ENCODE measurements around the gene ATP13A3.
"Not testable (repeated sequence)": the region's sequence is repeated elsewhere in the genome, so short reads cannot be mapped to it uniquely, and the experiment has no call there.

The ATP13A3 gene

DNA sequence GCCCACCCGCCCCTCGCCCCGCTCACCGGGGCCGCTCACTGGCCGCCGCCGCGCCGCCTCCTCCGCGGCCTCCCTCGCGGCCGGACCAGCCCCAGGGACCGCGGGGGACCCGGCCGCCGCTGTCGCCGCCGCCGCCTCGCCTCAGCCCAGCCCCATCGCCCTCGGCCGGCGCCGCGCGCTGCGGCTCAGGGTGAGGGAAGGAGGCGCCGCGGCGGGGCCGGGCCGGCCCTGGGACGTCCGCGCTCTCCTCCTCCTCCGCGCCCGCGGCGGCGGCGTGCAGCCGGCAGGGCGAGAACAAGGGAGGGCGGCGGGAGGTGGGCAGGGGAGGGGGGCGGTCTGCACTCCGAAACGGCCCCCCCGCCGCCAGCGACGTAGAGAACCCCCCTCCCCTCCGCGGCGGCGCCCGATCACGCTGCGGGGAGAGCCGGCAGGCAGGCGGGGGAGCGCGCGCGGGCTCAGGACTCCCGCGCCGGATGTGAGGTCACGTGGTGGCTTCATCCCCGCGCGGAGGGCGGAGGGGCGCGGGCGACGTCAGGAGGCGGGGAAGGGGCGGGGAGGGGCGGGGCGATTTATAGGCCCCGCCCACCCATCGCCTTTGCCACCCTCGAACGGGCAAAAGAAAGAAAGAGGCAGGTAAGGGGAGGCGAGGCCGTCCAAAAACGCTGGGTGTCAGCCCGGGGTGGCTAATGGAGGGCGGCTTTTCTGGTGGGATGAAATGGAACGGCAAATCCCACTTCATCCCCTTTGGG lies at the start of gene ATP13A3:
TSS of gene ATP13A3 (minus strand) at position 463 of the 749 bp plus-strand sequence. CDS start 24,812 bp downstream, outside the sequence.
- no peak for DNase-seq

DNA sequence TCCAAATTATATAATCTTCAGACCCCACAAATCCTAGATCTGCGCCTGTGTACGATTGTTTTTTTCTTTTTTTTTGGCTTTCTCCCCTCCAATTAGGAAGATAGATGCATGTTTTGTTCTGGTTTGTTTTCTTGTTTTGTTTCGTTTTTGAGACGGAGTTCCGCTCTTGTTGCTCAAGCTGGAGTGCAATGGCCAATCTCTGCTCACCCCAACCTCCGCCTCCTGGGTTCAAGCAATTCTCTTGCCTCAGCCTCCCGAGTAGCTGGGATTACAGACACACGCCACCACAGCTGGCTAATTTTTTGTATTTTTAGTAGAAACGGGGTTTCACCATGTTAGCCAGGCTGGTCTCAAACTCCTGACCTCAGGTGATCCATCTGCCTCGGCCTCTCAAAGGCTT lies 48.4 kb upstream of the ATP13A3 start:
- not testable (repeated sequence) for DNase-seq

DNA sequence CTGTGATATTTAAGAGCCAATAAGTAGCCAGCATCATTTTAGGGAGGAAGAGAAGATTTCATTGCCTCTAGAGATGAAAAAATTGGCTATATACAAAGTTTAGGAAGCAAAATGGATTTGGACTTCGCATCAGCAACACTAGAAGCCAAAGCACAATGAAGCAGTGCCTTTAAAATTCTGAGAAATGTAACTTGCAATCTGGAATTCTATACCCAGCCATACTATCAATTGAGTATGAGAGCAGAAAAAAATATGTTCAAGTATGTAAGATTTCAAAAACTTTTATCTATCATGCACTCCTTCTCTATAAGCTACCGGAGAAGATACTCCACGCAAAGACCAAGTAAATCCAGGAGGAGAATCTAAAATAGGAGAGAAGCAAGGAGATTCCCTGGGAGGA lies 47.4 kb upstream of the ATP13A3 start:
- DNase-seq = no peak

DNA sequence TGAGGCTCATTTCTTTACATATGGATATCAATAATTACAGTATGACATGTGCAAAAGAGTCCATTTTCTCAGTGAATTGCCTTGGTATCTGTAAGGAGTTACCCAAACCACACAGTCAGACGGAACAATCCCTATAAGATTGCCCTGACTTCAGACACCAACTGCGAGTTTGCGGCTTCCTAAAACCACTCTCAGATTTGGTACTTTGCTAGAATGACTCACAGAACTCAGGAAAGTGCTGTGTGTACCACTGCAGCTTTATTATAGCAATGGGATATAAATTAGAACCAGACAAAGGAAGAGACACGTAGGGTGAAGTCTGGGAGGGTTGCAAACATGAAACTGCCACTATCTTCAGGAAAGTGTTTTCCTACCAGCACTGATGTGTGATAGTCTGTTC lies 45.8 kb upstream of the ATP13A3 start:
- DNase-seq = no peak

DNA sequence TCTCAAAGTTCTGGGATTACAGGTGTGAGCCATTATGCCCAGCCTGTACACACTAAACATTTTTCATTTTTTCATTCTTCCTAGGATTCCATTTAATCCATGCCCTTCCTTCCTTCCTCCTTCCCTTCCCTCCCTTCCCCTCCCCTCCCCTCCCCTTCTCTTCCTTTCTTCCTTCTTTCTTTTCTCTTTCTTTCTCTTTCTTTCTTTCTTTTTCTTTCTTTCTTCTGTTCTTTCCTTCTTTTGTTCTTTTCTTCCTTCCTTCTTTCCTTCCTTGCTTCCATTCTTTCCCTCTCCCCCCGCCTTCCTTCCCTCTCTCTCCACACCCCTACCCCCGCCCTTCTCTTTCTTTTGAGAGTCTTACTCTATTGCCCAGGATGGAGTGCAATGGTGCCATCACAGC lies 40.9 kb upstream of the ATP13A3 start:
- no peak for DNase-seq

DNA sequence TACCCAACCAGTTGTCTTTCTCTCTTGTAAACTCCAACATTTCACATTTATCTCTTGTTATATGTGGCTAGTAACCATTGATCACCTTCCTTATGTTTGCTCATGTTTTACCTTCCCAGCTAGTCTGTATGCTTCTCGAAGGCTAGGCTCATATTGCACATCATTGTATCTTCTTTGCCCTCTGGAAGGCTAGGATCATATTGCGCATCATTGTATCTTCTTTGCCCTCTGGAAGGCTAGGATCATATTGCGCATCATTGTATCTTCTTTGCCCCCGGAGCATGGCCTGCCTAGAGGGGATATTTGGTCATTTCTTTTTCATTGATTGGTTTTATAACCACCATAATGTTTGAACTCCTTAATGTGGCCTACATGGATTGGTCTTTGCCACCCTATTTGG lies 39.4 kb upstream of the ATP13A3 start:
- DNase-seq = no peak

DNA sequence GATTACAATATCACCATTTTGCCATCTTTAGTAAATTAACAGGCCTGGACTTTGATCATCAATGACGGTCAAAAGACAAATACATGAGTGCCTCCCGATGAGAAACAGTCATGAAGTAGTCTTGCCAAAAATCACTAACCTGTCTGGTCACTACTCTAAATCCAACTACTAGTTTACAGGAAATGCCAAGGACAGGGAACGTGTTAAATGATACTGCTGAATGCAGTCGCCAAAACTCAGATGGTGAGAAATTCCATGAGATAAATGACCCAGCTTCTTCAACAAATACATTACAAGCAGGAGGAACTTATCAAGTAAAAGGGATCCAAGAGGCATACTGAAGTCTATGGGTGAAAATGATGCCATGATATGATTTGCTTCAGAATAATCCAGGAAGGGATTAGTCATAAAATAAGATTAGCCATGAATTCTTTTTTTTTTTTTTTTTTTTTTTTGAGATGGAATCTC lies 35.8 kb upstream of the ATP13A3 start:
- DNase-seq = no peak

DNA sequence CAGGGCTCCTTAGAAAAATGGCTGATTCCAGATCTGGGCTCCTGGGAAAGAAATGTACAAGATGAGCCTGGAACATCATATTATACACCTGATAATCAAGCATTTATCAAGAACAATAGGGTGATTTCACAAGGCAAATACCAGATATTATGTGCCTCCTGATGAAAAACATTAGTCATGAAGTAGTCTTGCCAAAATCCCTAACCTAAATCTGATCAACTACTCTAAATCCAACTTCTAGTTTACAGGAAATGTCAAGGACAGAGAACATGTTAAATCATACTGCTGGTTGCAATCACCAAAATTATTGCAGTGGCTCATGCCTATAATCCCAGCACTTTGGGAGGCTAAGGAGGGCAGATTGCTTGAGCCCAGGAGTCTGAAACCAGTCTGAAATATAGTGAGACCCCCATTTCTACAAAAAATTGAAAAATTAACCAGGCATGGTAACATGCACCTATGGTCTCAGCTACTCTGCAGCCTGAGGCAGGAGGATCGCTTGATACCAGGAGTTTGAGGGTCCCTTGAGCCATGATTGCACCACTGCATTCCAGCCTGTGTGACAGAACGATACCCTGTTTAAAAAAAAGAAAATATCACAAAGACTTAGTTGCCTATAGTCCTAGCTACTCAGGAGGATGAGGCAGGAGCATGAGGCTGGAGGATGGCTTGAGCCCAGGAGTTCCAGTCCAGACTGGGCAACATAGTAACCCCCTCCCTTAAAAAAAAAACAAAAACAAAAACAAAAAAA lies 34.9 kb upstream of the ATP13A3 start:
- DNase-seq = no peak

DNA sequence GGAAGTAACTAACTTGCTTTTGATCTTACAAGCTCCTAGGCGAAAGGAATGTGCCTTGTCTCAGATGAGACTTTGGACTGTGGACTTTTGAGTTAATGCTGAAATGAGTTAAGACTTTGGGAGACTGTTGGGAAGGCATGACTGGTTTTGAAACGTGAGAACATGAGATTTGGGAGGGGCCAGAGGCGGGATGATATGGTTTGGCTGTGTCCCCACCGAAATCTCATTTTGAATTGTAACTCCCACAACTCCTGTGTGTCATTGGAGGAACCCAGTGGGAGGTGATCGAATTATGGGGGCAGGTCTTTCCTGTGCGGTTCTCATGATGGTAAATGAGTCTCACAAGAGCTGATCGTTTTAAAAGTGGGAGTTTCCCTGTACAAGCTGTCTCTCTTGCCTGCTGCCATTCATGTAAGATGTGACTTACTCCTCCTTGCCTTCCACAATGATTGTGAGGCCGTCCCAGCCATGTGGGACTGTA lies 33.9 kb upstream of the ATP13A3 start:
- not testable (repeated sequence) for DNase-seq

DNA sequence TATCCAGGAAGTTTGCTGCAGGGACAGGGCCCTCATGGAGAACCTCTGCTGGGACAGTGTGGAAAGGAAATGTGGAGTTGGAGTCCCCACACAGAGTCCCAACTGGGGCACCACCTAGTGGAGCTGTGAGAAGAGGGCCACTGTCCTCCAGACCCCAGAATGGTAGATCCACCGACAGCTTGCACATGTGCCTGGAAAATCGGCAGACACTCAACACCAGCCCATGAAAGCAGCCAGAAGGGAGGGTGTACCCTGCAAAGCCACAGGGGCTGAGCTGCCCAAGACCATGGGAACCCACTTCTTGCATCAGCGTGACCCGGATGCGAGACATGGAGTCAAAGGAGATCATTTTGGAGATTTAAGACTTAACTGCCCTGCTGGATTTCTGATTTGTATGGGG lies 33.4 kb upstream of the ATP13A3 start:
- DNase-seq = not testable (repeated sequence)

DNA sequence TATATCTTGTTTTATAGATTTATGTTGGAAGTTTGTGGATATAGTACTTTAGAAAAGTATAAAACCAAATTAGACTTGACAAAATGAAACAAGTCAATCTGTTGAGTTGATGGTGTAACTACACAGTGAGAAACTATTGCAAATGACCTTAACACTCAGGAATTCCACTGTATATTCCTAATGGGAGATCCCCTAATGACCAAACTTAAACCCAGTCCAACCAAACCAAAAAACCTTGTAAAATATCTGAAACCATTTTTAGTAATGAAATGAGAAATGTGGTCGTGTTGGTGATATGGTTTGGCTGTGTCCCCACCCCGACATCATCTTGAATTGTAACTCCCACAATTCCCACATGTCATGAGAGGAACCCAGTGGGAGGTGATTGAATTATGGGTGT lies 31.9 kb upstream of the ATP13A3 start:
- DNase-seq = no peak

DNA sequence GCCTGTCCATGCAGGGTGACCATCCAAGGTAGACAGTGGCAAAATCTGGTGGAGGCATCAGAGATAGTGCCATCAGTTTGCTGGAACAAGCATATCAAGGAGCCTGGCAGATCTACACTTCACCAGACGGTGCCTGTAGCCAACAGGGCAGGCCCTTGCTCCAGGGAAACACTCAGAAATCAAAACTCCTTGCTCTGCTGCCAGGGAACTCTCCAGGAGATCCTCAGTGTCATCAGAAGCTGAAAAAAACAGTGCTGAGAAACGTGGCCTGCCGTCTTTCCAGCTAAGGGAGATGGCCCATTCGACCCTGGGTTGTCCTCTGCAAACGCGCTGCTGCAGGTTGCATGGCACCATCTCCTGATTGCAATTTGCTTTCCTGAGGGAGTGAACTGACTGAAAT lies 30.5 kb upstream of the ATP13A3 start:
- DNase-seq = no peak

DNA sequence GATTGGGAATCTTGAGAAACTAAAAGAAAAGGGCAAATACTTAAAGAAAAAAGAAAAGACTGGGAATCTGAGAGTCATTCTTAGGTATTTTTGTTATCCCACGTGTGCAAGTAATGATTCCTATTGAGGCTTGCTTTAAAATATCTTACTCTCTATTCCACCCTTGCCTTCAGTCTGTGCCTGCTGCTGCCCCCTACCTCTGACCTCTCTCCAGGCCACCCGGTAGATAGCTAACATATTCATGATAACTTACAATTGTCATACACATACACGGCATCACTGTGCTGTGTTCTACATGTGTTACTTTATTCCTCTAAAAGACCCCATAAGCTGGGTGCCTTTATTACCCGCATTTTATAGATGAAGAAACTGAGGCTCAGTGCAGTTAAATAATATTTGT lies 27.8 kb upstream of the ATP13A3 start:
- DNase-seq = no peak

DNA sequence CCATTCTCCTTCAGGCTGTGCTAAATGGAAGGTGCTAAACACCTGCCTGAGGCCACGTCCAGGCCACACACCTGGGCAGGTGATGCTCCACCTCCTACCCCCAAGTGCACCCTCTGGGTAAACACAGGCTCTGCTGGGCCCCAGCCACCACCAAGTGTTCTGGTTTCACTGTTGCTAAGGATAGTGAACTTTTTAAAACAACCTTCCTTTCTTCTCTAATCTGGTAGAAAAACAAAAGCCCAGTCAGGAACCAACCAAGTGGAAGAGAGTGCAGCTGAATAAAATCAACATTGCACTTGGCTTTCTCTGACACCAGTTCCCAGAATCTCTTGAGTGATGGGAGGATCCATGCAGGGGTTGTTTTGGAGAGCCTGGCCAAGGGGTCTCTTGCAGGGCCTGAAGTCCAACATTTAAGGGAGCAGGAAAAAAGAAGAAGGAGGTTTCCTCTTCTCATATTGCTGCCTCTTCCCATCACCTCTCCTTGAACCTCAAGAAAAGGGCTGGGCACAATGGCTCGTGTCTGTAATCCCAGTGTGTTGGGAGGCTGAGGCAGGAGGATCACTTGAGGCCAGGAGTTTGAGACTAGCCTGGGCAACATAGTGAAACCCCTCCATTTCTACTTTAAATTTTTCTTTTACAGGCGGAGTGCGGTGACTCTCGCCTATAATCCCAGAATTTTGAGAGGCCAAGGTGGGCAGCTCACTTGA lies 26.2 kb upstream of the ATP13A3 start:
- peak; percentile 12 for DNase-seq

DNA sequence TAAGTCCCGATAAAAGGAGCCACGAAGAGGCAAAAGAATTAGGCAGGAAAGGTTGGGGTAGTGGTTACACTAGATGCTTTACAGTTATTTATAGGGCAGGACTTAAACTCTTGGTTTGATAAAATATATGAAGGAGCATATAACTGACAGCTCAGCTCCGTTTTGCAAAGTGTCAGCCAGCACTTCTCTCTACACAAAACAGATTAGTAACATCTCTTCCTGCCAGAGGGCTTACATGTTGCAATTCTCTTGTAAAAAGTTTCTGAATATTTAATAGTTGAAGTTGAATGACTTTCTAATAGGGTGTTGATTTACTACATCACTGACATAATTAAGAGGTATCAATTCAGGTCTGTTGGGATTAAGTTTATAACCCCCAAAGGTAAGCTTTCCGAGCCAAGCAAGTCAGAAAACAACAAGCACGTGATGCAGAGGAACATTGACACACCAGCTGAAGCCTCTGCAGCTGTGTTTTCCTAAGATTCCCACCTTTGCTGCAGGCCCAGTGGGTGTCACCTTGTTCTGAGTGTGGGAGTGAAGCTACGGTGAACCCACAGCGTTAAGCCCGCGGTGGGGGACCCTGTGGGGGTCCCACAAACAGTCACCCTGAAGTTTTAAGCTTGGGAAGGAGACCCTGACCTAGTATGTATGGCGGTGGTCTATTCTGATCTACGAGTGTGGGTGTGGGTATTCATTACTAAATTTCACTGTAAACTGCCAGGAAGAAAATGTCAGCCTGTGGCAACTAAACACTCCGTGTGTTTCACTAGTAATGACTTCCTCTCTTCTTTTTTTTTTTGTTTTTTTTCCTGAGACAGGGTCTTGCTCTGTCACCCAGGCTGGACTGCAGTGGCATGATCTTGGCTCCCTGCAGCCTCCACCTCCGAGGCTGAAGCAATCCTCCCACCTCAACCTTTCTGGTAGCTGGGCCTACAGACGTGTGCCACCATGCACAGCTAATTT lies 22.0 kb upstream of the ATP13A3 start:
- DNase-seq = no peak

DNA sequence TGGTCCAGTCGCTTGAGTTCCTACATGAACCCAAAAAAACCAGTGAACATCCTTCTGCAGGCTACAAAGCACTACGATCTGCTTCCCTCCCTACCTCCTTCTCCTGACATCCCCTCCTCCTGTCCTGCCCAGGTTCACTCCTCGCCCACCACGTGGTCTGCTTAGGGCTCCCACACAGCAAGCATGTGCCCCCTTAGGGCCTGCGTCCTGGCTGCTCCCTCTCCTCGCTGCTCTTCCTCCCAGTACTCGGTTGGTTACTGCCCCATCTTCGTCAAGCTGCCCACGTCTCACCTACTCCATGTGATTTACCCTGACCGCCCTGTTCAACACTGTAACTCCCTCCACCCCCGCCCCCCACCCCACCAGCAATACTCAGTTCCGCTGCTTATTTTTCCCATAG lies 20.8 kb upstream of the ATP13A3 start:
- DNase-seq = no peak

DNA sequence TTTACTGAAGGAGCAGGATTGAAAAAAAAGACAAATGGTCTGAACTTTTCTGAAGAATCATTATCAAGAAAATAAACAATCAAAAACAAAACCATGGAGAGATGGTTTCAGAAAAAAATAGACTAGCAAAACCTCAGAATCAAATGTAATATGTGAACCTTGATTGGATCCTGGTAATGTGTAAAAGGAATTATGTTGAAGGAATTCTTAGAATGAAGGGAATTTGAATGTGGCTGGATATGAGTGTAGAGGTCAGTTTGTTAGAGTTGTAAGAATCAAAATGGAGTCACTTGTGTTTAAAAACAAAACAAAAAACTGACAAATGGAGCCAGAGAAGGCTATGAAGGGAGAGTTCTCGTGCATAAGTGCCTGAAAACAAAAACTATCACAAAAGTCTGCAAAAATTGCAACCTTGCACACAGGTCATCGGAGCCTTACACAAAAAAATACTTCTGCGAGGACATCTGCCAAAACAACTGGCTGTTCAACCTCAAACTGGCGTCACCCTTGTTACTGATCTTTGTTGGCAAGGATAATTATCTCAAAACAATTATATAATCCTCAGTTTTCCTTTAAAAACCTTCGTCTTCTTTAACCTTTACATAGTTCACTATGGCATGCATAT lies 19.1 kb upstream of the ATP13A3 start:
- DNase-seq = no peak

DNA sequence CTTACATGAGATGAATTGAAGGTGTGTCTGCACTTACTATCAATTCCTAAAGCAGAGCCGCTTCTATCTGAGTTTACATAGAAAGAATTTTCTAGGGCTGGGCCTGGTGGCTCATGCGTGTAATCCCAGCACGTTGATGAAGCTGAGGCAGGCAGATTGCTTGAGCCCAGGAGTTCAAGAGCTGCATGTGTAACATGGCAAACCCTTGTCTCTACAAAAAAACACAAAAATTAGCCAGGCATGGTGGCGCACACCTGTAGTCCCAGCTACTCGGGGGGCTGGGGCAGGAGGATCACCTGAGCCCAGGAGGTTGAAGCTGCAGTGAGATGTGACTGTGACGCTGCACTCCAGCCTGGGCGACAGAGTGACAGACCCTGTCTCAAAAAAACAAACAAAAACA lies 18.1 kb upstream of the ATP13A3 start:
- no peak for DNase-seq

DNA sequence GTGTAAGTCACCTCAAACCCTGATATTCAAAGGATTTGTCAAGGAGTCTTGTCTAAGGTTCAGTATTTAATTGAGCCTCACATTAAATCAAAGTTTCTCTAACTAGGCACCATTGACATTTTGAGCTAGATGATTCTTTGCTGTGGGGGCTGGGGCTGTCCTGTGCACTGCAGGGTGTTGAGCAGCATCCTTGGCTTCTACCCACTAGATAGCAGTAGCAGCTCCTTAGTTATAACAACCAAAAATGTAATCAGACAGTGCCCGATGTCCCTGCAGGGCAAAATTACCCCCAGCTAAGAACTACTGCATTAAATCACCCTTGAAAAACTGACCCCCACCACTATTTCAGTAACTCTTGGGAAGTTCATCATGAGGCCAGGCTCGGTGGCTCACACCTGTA lies 17.3 kb upstream of the ATP13A3 start:
- DNase-seq = no peak

DNA sequence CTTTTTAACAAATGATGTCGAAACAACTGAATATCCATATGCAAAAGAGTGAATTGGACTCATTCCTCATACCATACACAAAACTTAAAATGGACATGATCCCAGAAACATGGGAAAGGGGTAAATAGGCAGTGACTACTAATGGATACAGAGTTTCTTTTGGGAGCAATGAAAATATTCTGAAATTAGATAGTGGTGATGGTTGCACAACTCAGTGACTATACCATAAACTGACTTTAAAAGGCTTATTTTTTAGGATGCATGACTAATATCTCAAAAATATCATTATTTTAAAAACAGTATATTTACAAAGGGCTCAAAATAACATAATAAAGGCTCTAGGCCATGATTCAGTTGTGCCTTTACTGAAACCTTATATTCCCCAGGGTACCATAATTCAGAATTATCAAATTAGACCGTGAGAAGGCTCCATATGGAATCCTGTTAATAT lies 16.3 kb upstream of the ATP13A3 start:
- no peak for DNase-seq

DNA sequence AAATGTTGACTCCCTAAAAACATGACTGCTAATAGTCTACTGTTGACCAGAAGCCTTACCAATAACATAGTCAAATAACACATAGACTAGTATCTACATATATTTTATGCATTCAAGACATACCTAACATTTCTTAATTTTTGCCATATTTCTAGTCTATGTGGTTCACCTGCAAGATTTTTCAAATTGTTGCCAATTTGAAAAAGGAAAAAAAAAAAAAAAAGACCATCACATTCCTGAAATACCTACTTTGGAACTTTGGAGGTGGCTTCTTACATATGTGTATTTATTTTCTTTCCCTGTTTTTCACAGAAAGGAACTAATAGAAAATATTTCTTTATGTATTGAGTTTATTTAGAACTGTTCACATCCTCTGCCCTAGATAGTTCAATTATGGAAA lies 13.4 kb upstream of the ATP13A3 start:
- no peak for DNase-seq

DNA sequence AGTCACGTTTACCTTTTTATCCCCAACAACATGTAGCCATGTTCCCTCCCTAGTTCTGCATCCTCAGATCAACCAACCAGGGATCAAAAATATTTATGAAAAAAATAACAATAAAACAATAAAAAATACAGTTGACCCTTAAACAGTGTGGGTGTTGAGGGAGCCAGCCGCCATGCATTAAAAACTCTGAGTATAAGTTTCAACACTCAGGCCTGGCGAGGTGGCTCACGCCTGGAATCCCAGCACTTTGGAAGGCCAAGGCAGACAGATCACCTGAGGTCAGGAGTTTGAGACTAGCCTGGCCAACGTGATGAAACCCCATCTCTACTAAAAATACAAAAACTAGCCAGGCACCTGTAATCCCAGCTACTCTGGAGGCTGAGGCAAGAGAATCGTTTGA lies 12.7 kb upstream of the ATP13A3 start:
- DNase-seq = not testable (repeated sequence)
